GM12874 (cell line): ENCODE data around the gene TMA7B.

Source experiments
- CTCF ChIP-seq: IDR thresholded peaks from 2 replicates; pipeline ENCODE4 v1.5.1; 2011; ENCODE audit warnings: low read depth, mild to moderate bottlenecking, control low read depth, low read length, moderate library complexity; ENCODE audit not compliant: insufficient read depth

TMA7B gene

GRCh38 chr22:40009951-40010671 is 49.9 kb downstream of the TMA7B start:
- TF ChIP-seq CTCF: no peak

GRCh38 chr22:40010746-40011145 is 50.5 kb downstream of the TMA7B start:
- no peak for TF ChIP-seq CTCF
